Neural cell (in vitro differentiated cells): ENCODE results near the gene SH3D19.

Source experiments
- CTCF ChIP-seq: fragments of 450-650 bp; IDR thresholded peaks from 2 replicates; pipeline ENCODE4 v1.5.1; 2014; ENCODE audit warnings: antibody characterized with exemption, mild to moderate bottlenecking, moderate library complexity; ENCODE audit not compliant: poor library complexity, severe bottlenecking
- POLR2AphosphoS5 ChIP-seq: IDR thresholded peaks from 2 replicates; pipeline ENCODE4 v1.6.1; 2012
- REST ChIP-seq: IDR thresholded peaks from 2 replicates; pipeline ENCODE4 v1.6.1; 2012; ENCODE audit warnings: borderline replicate concordance
- TAF1 ChIP-seq: IDR thresholded peaks from 2 replicates; pipeline ENCODE4 v1.6.1; 2012; ENCODE audit warnings: low read depth

- TF ChIP-seq POLR2AphosphoS5 (no peak), CTCF (no peak), REST (no peak), TAF1 (no peak)
Observed at GRCh38 chr4:151231915-151232595, 93.3 kb downstream of the SH3D19 start.
